Memory B cell (primary cell): ENCODE results near the gene TNPO3.
"Not testable (repeated sequence)": the region's sequence is repeated elsewhere in the genome, so short reads cannot be mapped to it uniquely, and the experiment has no call there.

Experiments
- ATAC-seq: fragments of 150-1000 bp; cut with Tn5 transposase; 2 replicates; pipeline ENCODE4 v1.10.0; 2021; ENCODE audit warnings: low read depth, mild to moderate bottlenecking, moderate library complexity
- DNase-seq, 2 donors: peaks; one replicate each; pipeline ENCODE4 v3.0.0; 2022; ENCODE audit warnings: low spot score in 2 of 2
- H3K27ac Mint-ChIP-seq: one replicate; pipeline ENCODE4 v1.8.0; 2022; ENCODE audit warnings: mild to moderate bottlenecking, moderate library complexity, mixed read lengths
- H3K27me3 Mint-ChIP-seq: one replicate; pipeline ENCODE4 v1.8.0; 2022; ENCODE audit warnings: mixed read lengths
- H3K36me3 Mint-ChIP-seq: one replicate; pipeline ENCODE4 v1.8.0; 2022; ENCODE audit warnings: mild to moderate bottlenecking, mixed read lengths
- H3K4me1 Mint-ChIP-seq: one replicate; pipeline ENCODE4 v1.8.0; 2022; ENCODE audit warnings: mixed read lengths
- H3K4me3 Mint-ChIP-seq: one replicate; pipeline ENCODE4 v1.8.0; 2022; ENCODE audit warnings: mild to moderate bottlenecking, moderate library complexity, mixed read lengths
- H3K9me3 Mint-ChIP-seq: one replicate; pipeline ENCODE4 v1.8.0; 2022; ENCODE audit warnings: mixed read lengths

TNPO3 gene

GRCh38 chr7:129053938-129054437, 923 bp downstream of the TNPO3 start:
- H3K4me1 Mint-ChIP-seq = peaks cover 26% of the 10 kb centered on the region
- H3K36me3 Mint-ChIP-seq = peaks cover 12% of the 10 kb centered on the region
- H3K27me3 Mint-ChIP-seq = no peaks in the 10 kb centered on the region
- ATAC-seq (no peak), DNase-seq (no peak)
- peak overlapping the region; percentile 96 for H3K27ac Mint-ChIP-seq
- H3K4me3 Mint-ChIP-seq = peak overlapping the region; percentile 99
- H3K9me3 Mint-ChIP-seq = no peaks in the 10 kb centered on the region

GRCh38 chr7:129052441-129052840, 2.5 kb downstream of the TNPO3 start:
- no peak overlapping the region for H3K27ac Mint-ChIP-seq
- H3K36me3 Mint-ChIP-seq = peaks cover 13% of the 10 kb centered on the region
- H3K27me3 Mint-ChIP-seq = no peaks in the 10 kb centered on the region
- H3K9me3 Mint-ChIP-seq = no peaks in the 10 kb centered on the region
- DNase-seq (no peak), ATAC-seq (no peak)
- no peak overlapping the region for H3K4me3 Mint-ChIP-seq
- H3K4me1 Mint-ChIP-seq = peaks cover 31% of the 10 kb centered on the region

- not testable (repeated sequence) for DNase-seq, H3K4me3 Mint-ChIP-seq, H3K27me3 Mint-ChIP-seq, ATAC-seq, H3K9me3 Mint-ChIP-seq, H3K27ac Mint-ChIP-seq
- peaks cover 13% of the 10 kb centered on the region for H3K36me3 Mint-ChIP-seq
- peaks cover 35% of the 10 kb centered on the region for H3K4me1 Mint-ChIP-seq
Measured at GRCh38 chr7:129051459-129051858, 3.5 kb downstream of the TNPO3 start.

- Mint-ChIP-seq H3K27ac (no peak overlapping the region), H3K27me3 (no peaks in the 10 kb centered on the region), H3K9me3 (no peaks in the 10 kb centered on the region), H3K4me3 (no peak overlapping the region), H3K36me3 (peaks cover 17% of the 10 kb centered on the region), H3K4me1 (peaks cover 33% of the 10 kb centered on the region)
- ATAC-seq (no peak), DNase-seq (no peak)
Measured at GRCh38 chr7:129047761-129048160, 7.2 kb downstream of the TNPO3 start.

- ATAC-seq = no peak
- H3K9me3 Mint-ChIP-seq = no peaks in the 10 kb centered on the region
- peaks cover 17% of the 10 kb centered on the region for H3K36me3 Mint-ChIP-seq
- no peak overlapping the region for H3K27ac Mint-ChIP-seq
- no peak overlapping the region for H3K4me3 Mint-ChIP-seq
- peaks cover 37% of the 10 kb centered on the region for H3K4me1 Mint-ChIP-seq
- no peaks in the 10 kb centered on the region for H3K27me3 Mint-ChIP-seq
- no peak for DNase-seq
Measured at GRCh38 chr7:129045682-129046081, 9.2 kb downstream of the TNPO3 start.

GRCh38 chr7:129043012-129043411, 11.9 kb downstream of the TNPO3 start:
- DNase-seq (no peak), ATAC-seq (no peak)
- peaks cover 20% of the 10 kb centered on the region for H3K36me3 Mint-ChIP-seq
- no peak overlapping the region for H3K27ac Mint-ChIP-seq
- no peak overlapping the region for H3K4me3 Mint-ChIP-seq
- H3K27me3 Mint-ChIP-seq = no peaks in the 10 kb centered on the region
- H3K9me3 Mint-ChIP-seq = peaks cover 2% of the 10 kb centered on the region
- H3K4me1 Mint-ChIP-seq = peaks cover 30% of the 10 kb centered on the region

GRCh38 chr7:129041142-129042085, 13.5 kb downstream of the TNPO3 start:
- peaks cover 30% of the 10 kb centered on the region for H3K36me3 Mint-ChIP-seq
- no peak overlapping the region for H3K4me3 Mint-ChIP-seq
- no peak for DNase-seq
- H3K27ac Mint-ChIP-seq = peak overlapping the region; percentile 67
- peaks cover 26% of the 10 kb centered on the region for H3K4me1 Mint-ChIP-seq
- no peaks in the 10 kb centered on the region for H3K27me3 Mint-ChIP-seq
- no peak for ATAC-seq
- peaks cover 2% of the 10 kb centered on the region for H3K9me3 Mint-ChIP-seq

- peaks cover 39% of the 10 kb centered on the region for H3K36me3 Mint-ChIP-seq
- ATAC-seq = not testable (repeated sequence)
Measured at GRCh38 chr7:129038468-129038867, 16.4 kb downstream of the TNPO3 start.

GRCh38 chr7:129037585-129037984, 17.3 kb downstream of the TNPO3 start:
- Mint-ChIP-seq H3K27me3 (no peaks in the 10 kb centered on the region), H3K27ac (no peak overlapping the region), H3K9me3 (peaks cover 2% of the 10 kb centered on the region), H3K36me3 (peaks cover 45% of the 10 kb centered on the region), H3K4me3 (no peak overlapping the region), H3K4me1 (peaks cover 20% of the 10 kb centered on the region)
- ATAC-seq (no peak), DNase-seq (no peak)

More at GRCh38 chr7:129038468-129038867, 16.4 kb downstream of the TNPO3 start:
- peaks cover 25% of the 10 kb centered on the region for H3K4me1 Mint-ChIP-seq
- not testable (repeated sequence) for H3K27me3 Mint-ChIP-seq, H3K9me3 Mint-ChIP-seq, H3K27ac Mint-ChIP-seq, H3K4me3 Mint-ChIP-seq, DNase-seq

GRCh38 chr7:129032017-129032416, 22.9 kb downstream of the TNPO3 start:
- Mint-ChIP-seq H3K9me3 (no peaks in the 10 kb centered on the region), H3K4me3 (no peak overlapping the region), H3K4me1 (peaks cover 26% of the 10 kb centered on the region), H3K27me3 (no peaks in the 10 kb centered on the region), H3K27ac (peak overlapping the region; percentile 52), H3K36me3 (peaks cover 31% of the 10 kb centered on the region)
- DNase-seq = no peak
- no peak for ATAC-seq

- no peaks in the 10 kb centered on the region for H3K9me3 Mint-ChIP-seq
- peaks cover 24% of the 10 kb centered on the region for H3K4me1 Mint-ChIP-seq
- DNase-seq (no peak), ATAC-seq (no peak)
- peak overlapping the region; percentile 71 for H3K27ac Mint-ChIP-seq
- peaks cover 26% of the 10 kb centered on the region for H3K36me3 Mint-ChIP-seq
- no peaks in the 10 kb centered on the region for H3K27me3 Mint-ChIP-seq
- no peak overlapping the region for H3K4me3 Mint-ChIP-seq
Measured at GRCh38 chr7:129030440-129030839, 24.5 kb downstream of the TNPO3 start.

GRCh38 chr7:129024125-129024524, 30.8 kb downstream of the TNPO3 start:
- H3K27me3 Mint-ChIP-seq = no peaks in the 10 kb centered on the region
- H3K27ac Mint-ChIP-seq = peak overlapping the region; percentile 38
- H3K9me3 Mint-ChIP-seq = no peaks in the 10 kb centered on the region
- H3K36me3 Mint-ChIP-seq = peaks cover 12% of the 10 kb centered on the region
- ATAC-seq = no peak
- H3K4me3 Mint-ChIP-seq = no peak overlapping the region
- peaks cover 15% of the 10 kb centered on the region for H3K4me1 Mint-ChIP-seq
- DNase-seq = no peak

GRCh38 chr7:129021656-129022055, 33.3 kb downstream of the TNPO3 start:
- Mint-ChIP-seq H3K9me3 (no peaks in the 10 kb centered on the region), H3K4me1 (peaks cover 28% of the 10 kb centered on the region), H3K27ac (peak overlapping the region; percentile 41), H3K27me3 (no peaks in the 10 kb centered on the region), H3K36me3 (peaks cover 4% of the 10 kb centered on the region), H3K4me3 (no peak overlapping the region)
- DNase-seq = no peak
- ATAC-seq = no peak

- H3K36me3 Mint-ChIP-seq = peaks cover 25% of the 10 kb centered on the region
- ATAC-seq (peak; percentile 93), DNase-seq (peak in 1 of 2 donors; percentile 6)
- no peaks in the 10 kb centered on the region for H3K9me3 Mint-ChIP-seq
- H3K27ac Mint-ChIP-seq = peak overlapping the region; percentile 96
- H3K27me3 Mint-ChIP-seq = no peaks in the 10 kb centered on the region
- peaks cover 33% of the 10 kb centered on the region for H3K4me1 Mint-ChIP-seq
- no peak overlapping the region for H3K4me3 Mint-ChIP-seq
Measured at GRCh38 chr7:129017933-129018538, 36.9 kb downstream of the TNPO3 start.
